ENCODE data around the gene EIF3B. TPM values are rescaled to one million over a fixed set of nuclear protein-coding genes. Genes with fewer than 3 reads are reported as not detected.

Gene EIF3B
- total RNA-seq, 2 experiments from 2014 or later: 135 to 138 TPM

GRCh38 chr7:2402687-2403013, 48.0 kb downstream of the EIF3B start:
- H3K4me1 Mint-ChIP-seq: peaks cover 49% of the 10 kb centered on the region
- ChIA-PET CTCF (interaction anchor here (0.6 to 1.0 kb wide), 3 partner anchors 9 to 26 kb away, joined by 3 to 4 read pairs (median 3); no protein-coding TSS in a partner anchor), POLR2A (interaction anchor here (0.6 to 1.4 kb wide), 4 partner anchors 9 to 296 kb away, joined by 3 to 5 read pairs (median 4); partner anchors contain the start of gene EIF3B)
- H3K36me3 Mint-ChIP-seq (ENCODE audit: low read depth): peaks cover 20% of the 10 kb centered on the region
- H3K27ac Mint-ChIP-seq: peak overlapping the region; percentile 67
- H3K27me3 Mint-ChIP-seq: no peaks in the 10 kb centered on the region
- peak overlapping the region; percentile 85 for H3K4me3 Mint-ChIP-seq
- no peaks in the 10 kb centered on the region for H3K9me3 Mint-ChIP-seq
- DNase-seq: no peak

GRCh38 chr7:2403014-2403717, 48.5 kb downstream of the EIF3B start, which contains the start of gene CHST12:
CHST12 (plus strand) TSS chr7:2403611; CDS start chr7:2432640, 29,029 bp downstream.
- Mint-ChIP-seq H3K4me1 (peaks cover 53% of the 10 kb centered on the region), H3K27me3 (no peaks in the 10 kb centered on the region), H3K4me3 (peak within 1 kb of the TSS; percentile 88), H3K9me3 (no peaks in the 10 kb centered on the region), H3K27ac (peak within 1 kb of the TSS; percentile 99), H3K36me3 (ENCODE audit: low read depth) (peaks cover 20% of the 10 kb centered on the region)
- ChIA-PET CTCF (interaction anchor here (0.6 to 1.0 kb wide), 4 partner anchors 9 to 29 kb away, joined by 3 to 6 read pairs (median 4); no protein-coding TSS in a partner anchor), POLR2A (interaction anchor here (0.6 to 1.4 kb wide), 5 partner anchors 9 to 296 kb away, joined by 3 to 5 read pairs (median 3); partner anchors contain the start of gene EIF3B)
- peak; percentile 96 for DNase-seq

- ChIA-PET CTCF (interaction anchor here (1.0 to 1.2 kb wide), 3 partner anchors 10 to 50 kb away, joined by 3 to 8 read pairs (median 6); no protein-coding TSS in a partner anchor), POLR2A (interaction anchor here (0.9 to 4.3 kb wide), 8 partner anchors 8 to 295 kb away, joined by 3 to 39 read pairs (median 4); partner anchors contain the start of gene EIF3B)
- peak; percentile 37 for DNase-seq
- no peaks in the 10 kb centered on the region for H3K9me3 Mint-ChIP-seq
- H3K36me3 Mint-ChIP-seq (ENCODE audit: low read depth): peaks cover 28% of the 10 kb centered on the region
- peak overlapping the region; percentile 88 for H3K4me3 Mint-ChIP-seq
- no peaks in the 10 kb centered on the region for H3K27me3 Mint-ChIP-seq
- H3K4me1 Mint-ChIP-seq: peaks cover 60% of the 10 kb centered on the region
- peak overlapping the region; percentile 99 for H3K27ac Mint-ChIP-seq
Observed at GRCh38 chr7:2403718-2404648, 49.4 kb downstream of the EIF3B start.

GRCh38 chr7:2404714-2405119, 50.1 kb downstream of the EIF3B start:
- Mint-ChIP-seq H3K4me3 (peak overlapping the region; percentile 88), H3K9me3 (no peaks in the 10 kb centered on the region), H3K4me1 (peaks cover 64% of the 10 kb centered on the region), H3K27me3 (no peaks in the 10 kb centered on the region), H3K36me3 (ENCODE audit: low read depth) (peaks cover 32% of the 10 kb centered on the region), H3K27ac (peak overlapping the region; percentile 99)
- POLR2A ChIA-PET: interaction anchor here (0.9 to 4.3 kb wide), 6 partner anchors 13 to 294 kb away, joined by 3 to 39 read pairs (median 6); partner anchors contain the start of gene EIF3B
- CTCF ChIA-PET: interaction anchor here (1.2 to 1.4 kb wide), 2 partner anchors 27 to 51 kb away, joined by 4 to 8 read pairs; no protein-coding TSS in a partner anchor
- DNase-seq: no peak

GRCh38 chr7:2405201-2405600, 50.6 kb downstream of the EIF3B start:
- POLR2A ChIA-PET: interaction anchor here (0.9 to 4.3 kb wide), 9 partner anchors 12 to 294 kb away, joined by 3 to 39 read pairs (median 4); partner anchors contain the start of genes EIF3B, MRM2 and NUDT1
- Mint-ChIP-seq H3K4me3 (peak overlapping the region; percentile 88), H3K27me3 (no peaks in the 10 kb centered on the region), H3K4me1 (peaks cover 64% of the 10 kb centered on the region), H3K27ac (peak overlapping the region; percentile 99), H3K36me3 (ENCODE audit: low read depth) (peaks cover 36% of the 10 kb centered on the region), H3K9me3 (no peaks in the 10 kb centered on the region)
- peak; percentile 32 for DNase-seq
- CTCF ChIA-PET: interaction anchor here (1.2 to 1.4 kb wide), 2 partner anchors 26 to 51 kb away, joined by 4 to 8 read pairs; no protein-coding TSS in a partner anchor

- H3K27me3 Mint-ChIP-seq: no peaks in the 10 kb centered on the region
- peak; percentile 89 for DNase-seq
- H3K4me3 Mint-ChIP-seq: peak overlapping the region; percentile 88
- ChIA-PET CTCF (interaction anchor here (1.2 to 1.5 kb wide), 5 partner anchors 12 to 313 kb away, joined by 3 to 8 read pairs (median 4); no protein-coding TSS in a partner anchor), POLR2A (interaction anchor here (1.0 to 4.3 kb wide), 16 partner anchors 7 to 293 kb away, joined by 3 to 39 read pairs (median 4); partner anchors contain the start of genes EIF3B, MRM2 and NUDT1)
- H3K4me1 Mint-ChIP-seq: peaks cover 67% of the 10 kb centered on the region
- peaks cover 40% of the 10 kb centered on the region for H3K36me3 Mint-ChIP-seq (ENCODE audit: low read depth)
- H3K27ac Mint-ChIP-seq: peak overlapping the region; percentile 99
- H3K9me3 Mint-ChIP-seq: no peaks in the 10 kb centered on the region
Observed at GRCh38 chr7:2405601-2406345, 51.1 kb downstream of the EIF3B start.

GRCh38 chr7:2409745-2410414, 55.3 kb downstream of the EIF3B start:
- H3K4me1 Mint-ChIP-seq: peaks cover 76% of the 10 kb centered on the region
- no peaks in the 10 kb centered on the region for H3K9me3 Mint-ChIP-seq
- peak overlapping the region; percentile 59 for H3K4me3 Mint-ChIP-seq
- H3K27ac Mint-ChIP-seq: peak overlapping the region; percentile 85
- DNase-seq: peak; percentile 56
- peaks cover 45% of the 10 kb centered on the region for H3K36me3 Mint-ChIP-seq (ENCODE audit: low read depth)
- ChIA-PET CTCF (no interaction called here), POLR2A (no interaction called here)
- no peaks in the 10 kb centered on the region for H3K27me3 Mint-ChIP-seq

- ChIA-PET CTCF (no interaction called here), POLR2A (no interaction called here)
- Mint-ChIP-seq H3K9me3 (no peaks in the 10 kb centered on the region), H3K36me3 (ENCODE audit: low read depth) (peaks cover 41% of the 10 kb centered on the region), H3K27ac (no peak overlapping the region), H3K4me3 (no peak overlapping the region), H3K27me3 (no peaks in the 10 kb centered on the region), H3K4me1 (peaks cover 66% of the 10 kb centered on the region)
- DNase-seq: no peak
Observed at GRCh38 chr7:2411049-2411448, 56.4 kb downstream of the EIF3B start.

GRCh38 chr7:2411815-2412586, 57.4 kb downstream of the EIF3B start:
- ChIA-PET POLR2A (interaction anchor here (1.4 kb wide), 1 partner anchor 9 kb away, joined by 3 read pairs; the partner anchor contains the start of gene CHST12), CTCF (interaction anchor here (1.4 kb wide), 2 partner anchors 19 to 57 kb away, joined by 4 to 7 read pairs; no protein-coding TSS in a partner anchor)
- peaks cover 69% of the 10 kb centered on the region for H3K4me1 Mint-ChIP-seq
- H3K9me3 Mint-ChIP-seq: no peaks in the 10 kb centered on the region
- no peak overlapping the region for H3K4me3 Mint-ChIP-seq
- H3K36me3 Mint-ChIP-seq (ENCODE audit: low read depth): peaks cover 46% of the 10 kb centered on the region
- H3K27ac Mint-ChIP-seq: no peak overlapping the region
- no peak for DNase-seq
- no peaks in the 10 kb centered on the region for H3K27me3 Mint-ChIP-seq

- Mint-ChIP-seq H3K9me3 (no peaks in the 10 kb centered on the region), H3K36me3 (ENCODE audit: low read depth) (peaks cover 46% of the 10 kb centered on the region), H3K4me1 (peaks cover 71% of the 10 kb centered on the region), H3K27ac (no peak overlapping the region), H3K27me3 (no peaks in the 10 kb centered on the region), H3K4me3 (no peak overlapping the region)
- POLR2A ChIA-PET: interaction anchor here (1.4 kb wide), 1 partner anchor 9 kb away, joined by 3 read pairs; the partner anchor contains the start of gene CHST12
- DNase-seq: no peak
- CTCF ChIA-PET: interaction anchor here (1.4 kb wide), 2 partner anchors 19 to 56 kb away, joined by 4 to 7 read pairs; no protein-coding TSS in a partner anchor
Observed at GRCh38 chr7:2412587-2413201, 58.1 kb downstream of the EIF3B start.
